ELF-1 (cell line): ENCODE measurements around the gene COA1.

Source experiments
- DNase-seq: peaks from one replicate; pipeline ENCODE4 v3.0.0-alpha.2; 2016; ENCODE audit warnings: low read depth, low spot score

COA1 gene

GRCh38 chr7:43653891-43654504 lies 75.3 kb downstream of the COA1 start:
- no peak for DNase-seq

- DNase-seq: no peak
These were observed 75.9 kb downstream of the COA1 start for GRCh38 chr7:43653466-43653865.

- no peak for DNase-seq
These were observed 77.0 kb downstream of the COA1 start for GRCh38 chr7:43652364-43652763.

GRCh38 chr7:43650457-43651052 lies 78.8 kb downstream of the COA1 start:
- DNase-seq: no peak

- peak; percentile 40 for DNase-seq
These were observed 79.5 kb downstream of the COA1 start for GRCh38 chr7:43649755-43650274.

GRCh38 chr7:43648473-43649406 lies 80.6 kb downstream of the COA1 start:
- DNase-seq: peak; percentile 39

GRCh38 chr7:43647673-43648472 lies 81.5 kb downstream of the COA1 start:
- DNase-seq: no peak

GRCh38 chr7:43647339-43647672 lies 82.0 kb downstream of the COA1 start:
- DNase-seq: peak; percentile 92

GRCh38 chr7:43646603-43647338 lies 82.6 kb downstream of the COA1 start:
- DNase-seq: no peak

- DNase-seq: no peak
These were observed 83.6 kb downstream of the COA1 start for GRCh38 chr7:43645699-43646226.

- DNase-seq: no peak
These were observed 85.5 kb downstream of the COA1 start for GRCh38 chr7:43643846-43644245.

GRCh38 chr7:43642897-43643630 lies 86.3 kb downstream of the COA1 start:
- DNase-seq: no peak

GRCh38 chr7:43640679-43641078 lies 88.6 kb downstream of the COA1 start:
- no peak for DNase-seq

GRCh38 chr7:43639858-43640491 lies 89.3 kb downstream of the COA1 start:
- no peak for DNase-seq

GRCh38 chr7:43637114-43637806 lies 92.1 kb downstream of the COA1 start:
- DNase-seq: no peak

GRCh38 chr7:43636093-43636492 lies 93.2 kb downstream of the COA1 start:
- DNase-seq: no peak

- no peak for DNase-seq
These were observed 94.9 kb downstream of the COA1 start for GRCh38 chr7:43634384-43634783.

GRCh38 chr7:43632746-43633145 lies 96.6 kb downstream of the COA1 start:
- DNase-seq: no peak

GRCh38 chr7:43631559-43631958 lies 97.8 kb downstream of the COA1 start:
- no peak for DNase-seq
